Astrocyte of the spinal cord (primary cell): Measurements from ENCODE around the gene SMYD3.

ENCODE experiments used
- DNase-seq: peaks from one replicate; pipeline ENCODE4 v3.0.0; 2011; ENCODE audit warnings: low read depth, low spot score
- H3K4me3 ChIP-seq: 2 replicates; pipeline ENCODE4 v1.5.1; 2011; ENCODE audit warnings: low read depth, mild to moderate bottlenecking, low read length, moderate library complexity
- CTCF ChIP-seq: IDR thresholded peaks from 2 replicates; pipeline ENCODE4 v1.5.1; 2012; ENCODE audit warnings: low read depth, mild to moderate bottlenecking, low read length, inconsistent platforms
- in situ Hi-C: cut with HindIII; loops from 2 replicates; pipeline ENCODE4 v1.10.0; 2017; ENCODE audit warnings: low sequenced_read_pairs

SMYD3 gene

GRCh38 chr1:245933431-245934045 is 573.5 kb downstream of the SMYD3 start:
- no peak for TF ChIP-seq CTCF
- in situ Hi-C loops: no loop called here
- no peak for DNase-seq
- no peak overlapping the region for H3K4me3 ChIP-seq

DNA sequence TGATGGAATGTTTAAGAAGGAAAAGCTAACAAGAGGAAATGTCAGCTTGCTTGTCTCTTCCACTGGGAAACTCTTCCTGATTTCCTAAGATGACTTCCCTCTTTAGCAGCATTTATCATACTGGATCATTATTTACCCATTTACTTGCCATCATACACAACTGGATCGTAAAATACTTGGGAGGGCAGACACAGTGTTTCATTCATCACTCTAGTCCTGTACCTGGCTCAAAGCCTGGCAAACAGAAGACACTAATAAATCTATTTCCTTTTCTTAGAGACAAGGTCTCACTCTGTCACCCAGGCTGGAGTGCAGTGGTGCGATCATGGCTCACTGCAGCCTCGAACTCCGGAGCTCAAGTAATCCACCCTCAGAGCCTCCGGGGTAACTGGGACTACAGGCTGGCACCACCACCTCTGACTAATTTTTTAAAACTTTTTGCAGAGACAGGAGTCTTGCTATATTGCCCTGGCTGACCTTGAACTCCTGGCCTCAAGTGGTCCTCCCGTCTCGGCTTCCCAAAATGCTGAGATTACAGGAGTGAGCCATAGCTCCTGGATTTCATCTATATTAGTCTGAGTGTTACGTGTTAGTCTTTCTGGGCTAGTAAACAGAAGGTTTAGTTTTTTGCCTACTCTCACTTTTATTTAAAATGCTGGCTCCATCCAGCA is 574.6 kb downstream of the SMYD3 start:
- in situ Hi-C loops: no loop called here
- DNase-seq: no peak

DNA sequence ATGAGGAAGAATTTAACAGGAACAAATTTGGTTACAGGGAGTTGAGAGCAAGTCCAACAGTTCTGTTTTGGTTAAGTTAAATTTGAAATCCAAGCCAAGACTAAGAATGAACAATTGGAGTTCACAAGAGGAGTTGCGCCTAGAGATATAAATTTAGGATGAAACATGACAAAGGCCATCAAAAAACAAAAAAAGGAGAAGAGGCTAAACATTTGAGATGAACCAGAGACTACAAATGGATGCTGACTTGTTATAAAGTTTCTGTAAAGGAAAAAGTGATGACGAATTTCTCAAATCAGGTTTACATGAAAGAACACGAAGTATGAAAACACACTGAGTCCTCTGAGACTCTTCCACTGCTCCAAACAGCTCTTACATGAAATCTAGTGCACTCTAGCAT is 575.6 kb downstream of the SMYD3 start:
- no peak for TF ChIP-seq CTCF
- H3K4me3 ChIP-seq: no peak overlapping the region
- no peak for DNase-seq
- in situ Hi-C loops: no loop called here

More for the DNA sequence above, 574.6 kb downstream of the SMYD3 start:
- TF ChIP-seq CTCF: no peak
- no peak overlapping the region for H3K4me3 ChIP-seq

- no peak for DNase-seq
- no peak overlapping the region for H3K4me3 ChIP-seq
- TF ChIP-seq CTCF: no peak
- in situ Hi-C loops: no loop called here
Observed at GRCh38 chr1:245929224-245929623, 577.9 kb downstream of the SMYD3 start.

GRCh38 chr1:245926888-245927287 is 580.2 kb downstream of the SMYD3 start:
- in situ Hi-C loops: no loop called here
- TF ChIP-seq CTCF: no peak
- DNase-seq: no peak
- H3K4me3 ChIP-seq: no peak overlapping the region

DNA sequence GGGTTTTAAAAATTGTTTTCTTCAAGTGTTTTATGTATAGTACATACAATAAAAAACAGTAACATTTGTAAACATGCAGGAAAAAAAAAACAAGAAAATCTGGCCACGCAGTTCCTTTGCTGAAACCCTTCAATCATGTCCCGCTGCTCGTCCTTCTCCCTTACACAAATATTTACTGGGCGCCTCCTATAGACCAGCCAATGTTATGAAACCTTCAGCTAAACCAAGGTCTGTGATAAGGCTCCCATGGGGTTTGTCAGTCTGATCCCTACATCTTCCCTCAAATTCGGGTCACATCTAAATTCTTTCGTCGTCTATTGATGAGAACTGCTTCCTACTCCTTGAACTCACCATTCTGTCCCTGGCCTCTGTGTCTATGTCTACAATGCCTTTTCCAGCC is 583.9 kb downstream of the SMYD3 start:
- no peak for DNase-seq
- in situ Hi-C loops: no loop called here
- H3K4me3 ChIP-seq: no peak overlapping the region
- no peak for TF ChIP-seq CTCF
